IPS DF 19.7 (cell line): Measurements from ENCODE around the gene NHSL2.

ENCODE experiments used
- DNase-seq: peaks from one replicate; pipeline ENCODE4 v3.0.0-alpha.2; 2013; ENCODE audit warnings: low read depth, low spot score

The NHSL2 gene

DNA sequence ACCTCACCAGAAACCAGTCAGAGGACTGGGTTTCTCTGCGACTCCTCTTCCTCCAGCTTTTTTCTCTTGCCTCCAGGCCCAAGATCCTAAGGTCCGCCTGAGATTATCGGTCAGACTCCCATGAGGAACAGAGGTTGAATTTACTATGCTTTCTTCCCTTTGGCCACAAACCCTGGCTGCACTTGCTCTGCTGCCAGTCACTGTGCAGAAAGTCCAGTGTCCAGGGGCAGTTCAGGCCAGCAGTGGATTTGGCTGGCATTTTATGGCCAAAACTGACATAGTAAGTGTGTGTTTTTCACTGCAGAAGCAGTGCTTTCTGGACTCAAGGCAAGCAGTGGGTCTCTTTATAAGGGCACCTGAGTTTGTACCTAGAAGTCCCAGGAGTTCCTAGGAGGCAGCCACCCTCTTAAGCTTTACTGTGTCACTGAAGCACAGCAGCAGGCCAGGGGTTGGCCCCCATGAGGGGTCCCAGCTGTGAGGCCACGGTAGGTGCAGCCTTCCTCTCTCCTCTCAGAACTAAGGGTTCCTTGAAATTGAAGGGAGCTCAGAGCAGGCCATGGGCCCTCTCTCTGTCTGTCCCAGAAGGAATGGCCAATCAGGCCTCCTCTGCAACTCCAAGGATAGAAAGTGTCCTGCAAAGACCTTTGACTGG lies 217.7 kb downstream of the NHSL2 start:
- no peak for DNase-seq

DNA sequence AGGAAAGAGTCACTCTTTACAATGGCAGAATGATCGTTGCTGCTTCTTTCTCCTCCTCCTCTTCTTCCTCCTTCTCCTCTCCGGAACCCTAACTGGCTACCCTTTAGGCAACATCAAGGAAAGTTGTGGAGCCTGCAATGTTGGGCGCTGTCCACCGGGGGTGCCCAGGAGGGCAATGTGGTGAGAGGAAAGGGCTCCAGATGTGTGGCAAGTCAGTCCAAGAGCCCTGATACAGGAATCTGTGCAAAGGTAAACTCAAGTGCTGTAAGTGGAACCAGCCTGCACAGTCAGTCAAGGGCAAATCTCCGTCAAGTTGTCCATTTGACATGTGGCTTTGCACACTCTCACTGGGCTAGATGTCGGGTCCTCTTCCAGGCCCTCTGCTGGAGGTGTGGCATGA lies 218.2 kb downstream of the NHSL2 start:
- DNase-seq: no peak

DNA sequence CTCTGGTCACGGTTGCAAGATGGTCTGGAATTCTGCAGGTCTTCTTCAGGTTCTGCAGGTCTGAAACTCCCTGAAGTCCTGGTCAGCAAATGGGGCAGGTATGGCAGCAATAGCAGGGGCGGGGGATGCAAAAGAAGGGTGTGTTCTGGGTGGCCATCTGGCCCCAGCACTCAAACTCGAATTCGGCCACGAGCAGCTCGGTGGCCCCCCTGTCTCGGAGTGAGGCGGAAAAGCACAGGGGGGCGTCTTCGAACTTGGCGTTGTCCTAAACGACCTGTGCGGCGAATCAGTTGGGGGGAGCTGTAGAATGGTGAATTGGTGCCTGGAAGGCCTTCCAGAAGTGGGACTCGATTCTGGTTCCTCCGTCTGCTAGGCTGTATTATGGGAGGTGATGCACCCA lies 219.0 kb downstream of the NHSL2 start:
- DNase-seq: no peak

DNA sequence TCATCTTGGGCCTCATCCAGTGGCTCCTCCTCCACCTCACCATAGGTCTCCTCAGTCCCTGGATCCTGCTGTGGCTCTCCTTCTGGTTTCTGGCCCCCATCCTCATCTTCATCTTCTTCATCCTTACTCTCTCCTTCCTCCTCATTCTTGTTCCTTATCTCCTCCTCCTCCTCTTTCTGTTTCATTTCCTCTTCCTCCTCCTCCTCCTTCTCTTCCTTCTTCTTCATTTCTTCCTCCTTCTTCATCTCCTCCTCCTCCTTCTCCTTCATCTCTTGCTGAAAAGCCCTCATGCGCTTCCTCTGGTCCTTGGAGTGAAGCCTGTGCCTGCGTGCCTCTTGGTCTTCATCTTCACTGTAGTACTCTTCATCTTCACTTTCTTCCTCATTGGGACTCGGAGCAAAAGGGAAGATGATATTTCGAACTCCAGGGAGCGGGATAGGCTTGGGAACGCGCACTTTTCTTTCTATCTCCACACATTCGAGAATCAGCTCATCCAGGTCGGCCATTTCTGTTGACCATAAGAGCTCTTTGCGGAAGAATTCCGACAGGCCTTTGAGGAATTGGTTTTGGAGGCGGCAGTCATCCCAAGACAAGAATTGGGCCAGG lies 219.6 kb downstream of the NHSL2 start:
- DNase-seq: no peak

DNA sequence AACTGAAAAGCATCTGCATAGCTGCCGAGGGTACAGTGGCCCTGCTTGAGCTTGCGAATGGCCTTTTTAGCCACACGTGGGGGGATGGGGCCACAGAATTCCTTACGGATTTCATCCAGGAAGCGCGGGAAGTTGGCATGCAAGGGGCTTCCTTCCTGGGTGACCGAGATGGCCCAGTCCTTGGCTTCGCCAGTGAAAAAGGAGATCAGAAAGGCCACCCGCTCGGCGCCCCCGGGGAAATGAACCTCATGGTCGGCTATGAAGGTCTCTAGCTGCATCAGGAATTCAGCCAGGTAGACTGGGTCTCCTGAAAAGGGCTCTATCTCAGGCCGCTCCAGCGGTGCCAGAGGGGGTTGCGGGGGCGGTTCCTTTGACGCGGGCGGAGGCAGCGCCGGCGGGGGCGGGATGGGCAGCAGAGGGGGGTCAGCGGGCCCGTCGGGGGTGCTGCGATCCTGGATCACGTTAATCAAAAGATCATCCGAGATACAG lies 220.2 kb downstream of the NHSL2 start:
- no peak for DNase-seq

- no peak for DNase-seq
Measured at GRCh38 chrX:72131317-72132294, 221.0 kb downstream of the NHSL2 start, which contains the start of gene RTL5. RTL5 (minus strand) TSS chrX:72131915.

DNA sequence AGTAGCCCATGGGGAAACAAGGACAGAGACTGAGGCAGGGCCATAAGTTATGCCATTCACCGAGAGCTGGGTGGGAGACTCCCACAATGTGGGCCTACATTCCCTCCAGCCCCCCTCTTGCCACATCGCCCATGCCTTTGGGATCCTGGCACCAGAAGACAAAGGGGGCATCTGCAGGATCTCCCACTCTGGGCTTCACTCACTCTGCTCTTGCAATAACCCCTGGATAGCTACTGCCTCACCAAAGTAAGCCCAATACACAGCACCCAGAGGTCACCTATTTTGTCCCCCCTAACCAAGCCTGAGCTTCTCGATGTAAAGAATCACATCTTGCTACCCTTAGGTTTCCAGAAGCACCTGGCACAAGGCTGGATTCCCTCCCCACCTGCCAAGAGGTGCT lies 221.8 kb downstream of the NHSL2 start:
- no peak for DNase-seq

DNA sequence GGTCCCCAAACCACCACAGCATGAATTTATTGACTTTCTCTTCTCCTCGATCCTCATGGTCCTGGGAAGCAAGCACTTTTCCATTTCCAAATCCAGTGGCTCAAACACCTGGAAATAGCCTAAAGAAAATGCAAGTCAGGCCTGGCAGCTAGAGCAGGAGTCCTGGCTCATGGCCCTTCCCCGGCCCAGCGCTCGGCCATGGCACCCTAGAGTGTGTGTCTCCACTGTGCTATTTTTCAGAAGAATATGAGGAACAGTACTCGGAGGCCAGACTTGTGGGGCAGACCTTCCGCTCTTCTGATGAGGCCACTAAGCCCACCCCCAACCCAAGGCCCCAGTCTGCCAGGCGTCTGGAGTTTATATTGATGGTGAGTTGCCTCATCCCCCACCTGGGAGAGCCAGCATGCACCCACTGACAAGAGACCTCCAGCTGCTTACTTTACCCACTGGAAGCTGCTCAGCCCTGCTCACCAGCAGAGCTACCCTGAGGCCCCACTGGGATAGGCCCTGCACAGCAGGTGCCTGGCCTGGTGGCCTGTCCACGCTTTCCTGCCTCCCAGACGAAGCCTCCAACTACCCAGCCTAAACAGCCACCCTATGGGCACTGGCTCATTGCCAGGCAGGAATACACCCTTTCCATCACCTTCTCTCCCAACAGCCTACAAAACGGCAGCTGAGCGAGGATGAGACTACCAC lies 223.4 kb downstream of the NHSL2 start:
- no peak for DNase-seq

DNA sequence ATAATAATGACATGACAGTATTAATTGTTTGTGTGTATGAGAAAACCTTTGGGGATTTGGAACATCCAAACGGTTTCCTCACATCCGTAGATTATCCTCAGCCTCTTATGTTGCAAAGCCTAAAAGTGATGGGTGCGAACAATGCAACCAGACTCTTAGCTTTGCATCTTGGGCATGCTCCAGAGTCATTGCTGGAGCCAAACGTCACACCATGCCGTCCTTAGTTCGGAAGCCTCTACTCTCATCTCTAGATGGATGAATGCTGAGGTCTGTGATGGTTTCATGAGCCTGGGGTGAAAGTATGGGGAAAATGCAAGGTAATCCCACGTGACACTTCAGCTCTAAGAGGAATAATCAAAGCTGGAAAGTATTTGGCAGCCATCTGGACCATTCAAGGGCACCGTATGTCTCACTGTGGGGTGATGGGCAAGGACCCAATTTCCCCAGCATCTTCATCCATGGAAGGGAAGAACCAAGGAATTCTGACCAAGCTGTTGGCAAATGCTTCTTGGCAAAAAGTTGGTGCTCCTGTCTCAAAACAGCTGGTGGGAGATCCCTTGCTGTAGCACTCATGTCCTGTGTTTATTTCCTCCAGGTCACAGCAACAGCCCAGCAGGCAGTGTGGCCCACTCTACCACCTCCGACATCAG lies 227.3 kb downstream of the NHSL2 start:
- no peak for DNase-seq

DNA sequence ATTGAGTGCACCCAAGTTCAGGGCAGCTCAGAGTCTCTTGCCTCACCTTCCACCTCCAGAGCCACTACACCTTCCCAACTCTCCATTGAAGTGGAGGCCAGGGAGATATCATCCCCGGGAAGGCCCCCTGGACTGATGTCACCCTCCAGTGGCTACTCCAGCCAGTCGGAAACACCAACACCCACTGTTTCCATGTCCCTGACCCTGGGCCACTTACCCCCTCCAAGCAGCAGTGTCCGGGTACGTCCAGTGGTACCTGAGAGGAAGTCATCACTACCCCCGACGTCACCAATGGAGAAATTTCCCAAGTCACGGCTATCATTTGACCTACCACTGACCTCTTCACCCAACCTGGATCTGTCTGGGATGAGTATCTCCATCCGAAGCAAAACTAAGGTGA lies 228.9 kb downstream of the NHSL2 start:
- DNase-seq: no peak

DNA sequence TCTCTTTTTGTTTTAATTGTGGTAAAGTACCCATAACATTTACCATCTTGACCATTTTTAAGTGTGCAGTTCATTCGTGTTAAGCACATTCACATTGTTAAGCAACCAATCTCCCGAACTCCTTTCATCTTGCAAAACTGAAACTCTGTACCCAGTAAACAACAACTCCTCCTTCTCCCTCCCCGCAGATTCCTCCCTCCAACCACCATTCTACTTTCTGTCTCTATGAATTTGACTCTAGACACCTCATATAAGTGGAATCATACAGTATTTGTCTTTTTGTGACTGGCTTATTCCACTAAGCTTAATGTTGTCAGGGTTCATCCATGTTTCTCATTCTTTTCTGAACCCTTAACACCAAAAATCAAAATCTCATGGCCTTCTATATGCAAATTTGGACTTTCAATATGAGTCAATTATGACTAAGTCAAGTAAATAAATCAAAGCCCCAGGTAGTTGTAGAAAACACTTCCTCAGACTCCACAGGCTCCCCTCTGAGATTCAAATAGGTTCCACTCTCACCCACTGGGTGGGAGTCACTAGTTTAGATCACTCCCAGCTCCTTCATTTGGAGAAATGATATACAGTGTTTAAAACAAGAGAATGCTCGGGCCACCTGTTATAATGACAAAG lies 230.8 kb downstream of the NHSL2 start:
- no peak for DNase-seq

DNA sequence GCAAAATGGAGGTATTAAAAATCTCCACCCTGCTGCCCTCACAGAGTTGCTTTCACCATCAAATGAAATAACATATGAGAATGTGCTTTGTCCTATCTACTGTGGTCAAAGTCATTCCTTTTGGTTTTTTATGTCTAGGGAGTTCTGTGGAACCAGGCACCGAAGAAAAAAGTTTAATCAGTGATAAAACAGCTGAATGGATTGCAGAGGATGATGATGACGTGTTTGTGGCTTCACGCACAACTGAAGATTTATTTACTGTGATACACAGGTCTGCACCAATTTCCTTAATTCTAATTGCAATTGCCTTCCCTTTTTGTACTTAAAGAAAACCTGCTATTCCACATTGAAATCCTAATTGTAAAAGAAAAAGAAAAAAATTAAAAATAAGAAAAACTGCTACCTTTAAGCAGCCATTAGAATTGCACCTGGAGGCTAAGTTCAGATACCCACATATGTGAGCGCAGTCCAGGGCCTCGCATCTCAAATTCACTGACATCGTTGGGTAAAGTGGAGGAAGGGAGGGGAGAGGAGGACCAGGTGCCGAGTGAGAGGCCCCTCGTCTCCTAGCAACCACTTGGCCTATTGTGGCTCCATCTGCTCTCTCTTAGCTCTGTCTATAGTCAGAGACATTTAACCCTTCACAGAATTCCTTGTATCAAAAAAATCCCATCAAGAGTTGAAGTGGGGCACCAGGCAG lies 231.6 kb downstream of the NHSL2 start:
- no peak for DNase-seq

GRCh38 chrX:72142794-72143608 lies 232.4 kb downstream of the NHSL2 start:
- DNase-seq: no peak

- no peak for DNase-seq
Measured at GRCh38 chrX:72143609-72143907, 232.9 kb downstream of the NHSL2 start.

DNA sequence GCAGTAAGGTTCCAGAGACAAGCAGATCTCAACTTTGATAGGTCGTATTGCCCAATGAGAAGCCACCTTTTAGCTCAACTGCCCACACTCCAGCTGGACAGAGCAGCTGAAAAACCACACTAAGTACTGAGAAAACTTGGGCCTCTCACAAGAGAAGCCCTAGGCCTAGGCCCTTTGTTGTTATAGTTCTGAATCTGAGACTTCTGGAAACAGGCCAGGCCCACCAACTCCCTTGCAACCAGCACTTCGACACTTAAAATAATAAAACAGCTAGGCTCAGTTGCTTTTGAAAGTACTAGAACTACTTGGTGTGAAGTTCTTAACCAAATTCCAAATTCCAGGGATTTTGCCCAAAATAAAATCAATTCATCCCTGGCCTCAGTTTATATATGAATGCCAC lies 234.5 kb downstream of the NHSL2 start:
- no peak for DNase-seq

DNA sequence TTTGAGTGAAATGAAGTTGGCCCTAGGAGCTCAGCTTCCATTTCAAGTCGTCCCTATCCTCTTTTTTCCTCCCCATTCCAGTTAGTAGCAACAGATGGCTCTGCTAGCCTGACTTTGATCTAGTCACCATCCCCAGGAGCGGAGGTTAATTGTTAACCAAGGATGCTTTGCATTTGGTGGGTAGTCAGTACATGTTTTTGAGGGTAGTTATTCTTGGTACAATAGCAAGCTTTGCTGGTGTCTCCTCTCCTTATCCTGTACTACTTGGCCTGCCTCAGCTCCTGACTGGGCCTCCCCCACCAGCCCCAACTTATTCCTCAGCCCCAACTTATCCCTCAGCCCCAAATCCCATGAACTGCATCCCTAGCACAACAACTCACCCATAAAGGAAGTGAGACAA lies 235.9 kb downstream of the NHSL2 start:
- no peak for DNase-seq

GRCh38 chrX:72158773-72159172 lies 248.1 kb downstream of the NHSL2 start:
- no peak for DNase-seq

DNA sequence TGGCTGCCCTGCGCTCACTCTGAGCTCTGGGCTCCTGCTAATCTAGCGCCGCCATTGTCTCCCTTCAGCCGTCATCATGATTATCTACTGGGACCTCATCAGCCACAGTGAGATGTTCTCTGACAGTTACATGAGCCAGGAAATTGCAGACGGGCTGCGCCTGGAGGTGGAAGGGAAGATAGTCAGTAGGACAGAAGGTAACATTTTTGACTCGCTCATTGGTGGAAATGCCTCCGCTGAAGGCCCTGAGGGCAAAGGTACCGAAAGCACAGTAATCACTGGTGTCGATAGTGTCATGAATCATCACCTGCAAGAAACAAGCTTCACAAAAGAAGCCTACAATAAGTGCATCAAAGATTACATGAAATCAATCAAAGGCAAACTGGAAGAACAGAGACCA lies 249.1 kb downstream of the NHSL2 start:
- DNase-seq: no peak

- no peak for DNase-seq
Measured at GRCh38 chrX:72165551-72165950, 254.9 kb downstream of the NHSL2 start.
